Activated T-cell treated with anti-CD3 and anti-CD28 coated beads, Interleukin-2, amount 50 U/mL, for 24 hours (primary cell): ENCODE data around the gene TRPC4AP.

ENCODE experiments used
- DNase-seq: peaks from one replicate; pipeline ENCODE4 v3.0.0-alpha.2; 2020
- H3K27ac Mint-ChIP-seq: 2 replicates; pipeline ENCODE4 v1.8.0; 2020; ENCODE audit warnings: mild to moderate bottlenecking, mixed read lengths
- H3K27me3 Mint-ChIP-seq: 2 replicates; pipeline ENCODE4 v1.8.0; 2020; ENCODE audit warnings: mixed read lengths
- H3K36me3 Mint-ChIP-seq: 2 replicates; pipeline ENCODE4 v1.8.0; 2020; ENCODE audit warnings: low read depth, mixed read lengths
- H3K4me1 Mint-ChIP-seq: 2 replicates; pipeline ENCODE4 v1.8.0; 2020; ENCODE audit warnings: low read depth, mixed read lengths
- H3K4me3 Mint-ChIP-seq: 2 replicates; pipeline ENCODE4 v1.8.0; 2020; ENCODE audit warnings: mild to moderate bottlenecking, moderate library complexity, mixed read lengths
- H3K9me3 Mint-ChIP-seq: 2 replicates; pipeline ENCODE4 v1.8.0; 2020; ENCODE audit warnings: mixed read lengths

The TRPC4AP gene

GRCh38 chr20:34989670-34990069, 102.9 kb downstream of the TRPC4AP start:
- no peaks in the 10 kb centered on the region for H3K4me1 Mint-ChIP-seq
- no peaks in the 10 kb centered on the region for H3K27me3 Mint-ChIP-seq
- no peak for DNase-seq
- no peak overlapping the region for H3K27ac Mint-ChIP-seq
- H3K9me3 Mint-ChIP-seq, result no peaks in the 10 kb centered on the region
- no peak overlapping the region for H3K4me3 Mint-ChIP-seq
- peaks cover 11% of the 10 kb centered on the region for H3K36me3 Mint-ChIP-seq

GRCh38 chr20:34989118-34989517, 103.5 kb downstream of the TRPC4AP start:
- no peak overlapping the region for H3K4me3 Mint-ChIP-seq
- H3K27me3 Mint-ChIP-seq, result peaks cover under 1% of the 10 kb centered on the region
- DNase-seq, result no peak
- H3K9me3 Mint-ChIP-seq, result no peaks in the 10 kb centered on the region
- H3K4me1 Mint-ChIP-seq, result no peaks in the 10 kb centered on the region
- no peak overlapping the region for H3K27ac Mint-ChIP-seq
- peaks cover 7% of the 10 kb centered on the region for H3K36me3 Mint-ChIP-seq

- H3K27ac Mint-ChIP-seq, result no peak overlapping the region
- no peak overlapping the region for H3K4me3 Mint-ChIP-seq
- peaks cover 9% of the 10 kb centered on the region for H3K27me3 Mint-ChIP-seq
- no peaks in the 10 kb centered on the region for H3K4me1 Mint-ChIP-seq
- DNase-seq, result no peak
- H3K9me3 Mint-ChIP-seq, result no peaks in the 10 kb centered on the region
- H3K36me3 Mint-ChIP-seq, result no peaks in the 10 kb centered on the region
These were observed 104.4 kb downstream of the TRPC4AP start for GRCh38 chr20:34988191-34988540.

GRCh38 chr20:34987288-34988190, 105.1 kb downstream of the TRPC4AP start:
- no peaks in the 10 kb centered on the region for H3K9me3 Mint-ChIP-seq
- H3K27ac Mint-ChIP-seq, result no peak overlapping the region
- peaks cover 13% of the 10 kb centered on the region for H3K27me3 Mint-ChIP-seq
- H3K4me3 Mint-ChIP-seq, result no peak overlapping the region
- no peaks in the 10 kb centered on the region for H3K4me1 Mint-ChIP-seq
- H3K36me3 Mint-ChIP-seq, result no peaks in the 10 kb centered on the region
- DNase-seq, result no peak

- no peaks in the 10 kb centered on the region for H3K36me3 Mint-ChIP-seq
- peaks cover 20% of the 10 kb centered on the region for H3K27me3 Mint-ChIP-seq
- no peaks in the 10 kb centered on the region for H3K9me3 Mint-ChIP-seq
- H3K27ac Mint-ChIP-seq, result no peak overlapping the region
- H3K4me3 Mint-ChIP-seq, result no peak overlapping the region
- no peaks in the 10 kb centered on the region for H3K4me1 Mint-ChIP-seq
- no peak for DNase-seq
These were observed 106.0 kb downstream of the TRPC4AP start for GRCh38 chr20:34986311-34987287.

GRCh38 chr20:34985461-34986310, 106.9 kb downstream of the TRPC4AP start:
- no peaks in the 10 kb centered on the region for H3K4me1 Mint-ChIP-seq
- no peak overlapping the region for H3K4me3 Mint-ChIP-seq
- no peak for DNase-seq
- no peaks in the 10 kb centered on the region for H3K36me3 Mint-ChIP-seq
- peaks cover 25% of the 10 kb centered on the region for H3K27me3 Mint-ChIP-seq
- H3K27ac Mint-ChIP-seq, result no peak overlapping the region
- no peaks in the 10 kb centered on the region for H3K9me3 Mint-ChIP-seq

- peaks cover 25% of the 10 kb centered on the region for H3K27me3 Mint-ChIP-seq
- H3K4me3 Mint-ChIP-seq, result no peak overlapping the region
- H3K36me3 Mint-ChIP-seq, result no peaks in the 10 kb centered on the region
- H3K27ac Mint-ChIP-seq, result no peak overlapping the region
- H3K9me3 Mint-ChIP-seq, result no peaks in the 10 kb centered on the region
- no peak for DNase-seq
- H3K4me1 Mint-ChIP-seq, result no peaks in the 10 kb centered on the region
These were observed 107.8 kb downstream of the TRPC4AP start for GRCh38 chr20:34984756-34985261.

- Mint-ChIP-seq H3K4me1 (no peaks in the 10 kb centered on the region), H3K36me3 (no peaks in the 10 kb centered on the region), H3K27me3 (peaks cover 25% of the 10 kb centered on the region), H3K9me3 (no peaks in the 10 kb centered on the region), H3K4me3 (no peak overlapping the region), H3K27ac (no peak overlapping the region)
- DNase-seq, result no peak
These were observed 108.4 kb downstream of the TRPC4AP start for GRCh38 chr20:34983995-34984735.

GRCh38 chr20:34983089-34983820, 109.4 kb downstream of the TRPC4AP start:
- H3K4me1 Mint-ChIP-seq, result no peaks in the 10 kb centered on the region
- H3K27me3 Mint-ChIP-seq, result peaks cover 25% of the 10 kb centered on the region
- no peak overlapping the region for H3K27ac Mint-ChIP-seq
- no peak for DNase-seq
- no peaks in the 10 kb centered on the region for H3K36me3 Mint-ChIP-seq
- H3K4me3 Mint-ChIP-seq, result no peak overlapping the region
- no peaks in the 10 kb centered on the region for H3K9me3 Mint-ChIP-seq

GRCh38 chr20:34982270-34983088, 110.1 kb downstream of the TRPC4AP start:
- Mint-ChIP-seq H3K27me3 (peaks cover 25% of the 10 kb centered on the region), H3K9me3 (no peaks in the 10 kb centered on the region), H3K4me1 (no peaks in the 10 kb centered on the region), H3K4me3 (no peak overlapping the region), H3K27ac (no peak overlapping the region), H3K36me3 (no peaks in the 10 kb centered on the region)
- no peak for DNase-seq

GRCh38 chr20:34980543-34981233, 111.9 kb downstream of the TRPC4AP start:
- no peak overlapping the region for H3K27ac Mint-ChIP-seq

More at GRCh38 chr20:34980543-34981233, 111.9 kb downstream of the TRPC4AP start:
- Mint-ChIP-seq H3K36me3 (no peaks in the 10 kb centered on the region), H3K27me3 (peaks cover 25% of the 10 kb centered on the region), H3K9me3 (no peaks in the 10 kb centered on the region), H3K4me3 (no peak overlapping the region), H3K4me1 (no peaks in the 10 kb centered on the region)
- no peak for DNase-seq
